Fibroblast of mammary gland (primary cell): ENCODE data around the gene CABP4.

Experiments
- DNase-seq: peaks from one replicate; pipeline ENCODE4 v3.0.0-alpha.2; 2010; ENCODE audit warnings: low read depth
- H3K4me3 ChIP-seq: 2 replicates; pipeline ENCODE4 v1.5.1; 2011; ENCODE audit warnings: low read depth, mild to moderate bottlenecking, low read length, moderate library complexity; ENCODE audit not compliant: control insufficient read depth
- TF ChIP-seq, protein P1 (sequence below): conservative IDR thresholded peaks from 2 replicates; pipeline ENCODE4 v1.5.1; 2011; ENCODE audit warnings: low read depth, low read length, inconsistent platforms; ENCODE audit not compliant: control insufficient read depth, insufficient read depth

CABP4 gene

DNA sequence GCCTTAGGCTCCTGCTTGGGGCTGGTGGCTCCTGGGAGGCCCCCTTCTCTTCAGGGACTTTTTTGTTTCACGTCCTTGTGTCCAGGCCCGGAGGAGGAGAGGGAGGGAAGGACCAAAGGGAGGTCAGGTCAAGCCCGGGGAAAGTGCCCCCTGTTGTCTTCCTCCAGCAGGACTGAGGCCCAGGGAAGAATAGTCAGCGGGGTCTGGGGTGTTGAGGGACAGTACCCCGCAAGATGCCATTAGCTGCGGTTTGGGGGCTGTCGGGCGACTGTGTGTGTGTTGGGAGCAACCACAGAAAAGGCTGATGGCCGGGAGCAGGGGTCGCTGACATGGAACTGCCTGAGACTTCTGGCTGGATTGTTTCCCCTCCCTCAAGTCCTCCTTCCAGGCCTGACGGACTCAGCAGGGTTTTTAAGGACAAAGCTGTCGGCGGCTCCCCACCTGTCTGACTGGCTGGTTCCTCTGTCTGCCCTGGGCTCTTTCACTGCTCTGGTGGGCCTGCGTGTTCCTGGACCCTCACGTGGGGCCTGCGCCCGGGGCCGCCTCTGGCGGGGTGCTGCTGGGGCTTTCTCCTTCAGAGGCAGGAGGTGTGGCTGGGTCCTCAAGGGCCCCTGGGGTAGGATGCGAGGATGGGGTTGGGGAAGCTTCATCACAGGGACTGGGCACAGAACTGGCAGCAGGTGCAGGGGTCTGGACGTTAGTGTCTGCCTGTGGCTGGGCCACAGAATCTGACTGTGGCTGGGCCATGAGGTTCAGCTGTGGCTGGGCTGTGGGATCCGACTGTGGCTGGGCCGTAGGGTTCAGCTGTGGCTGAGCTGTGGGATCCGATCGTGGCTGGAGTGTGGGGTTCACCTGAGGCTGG is 4.1 kb upstream of the CABP4 start:
- TF ChIP-seq, protein P1, sequence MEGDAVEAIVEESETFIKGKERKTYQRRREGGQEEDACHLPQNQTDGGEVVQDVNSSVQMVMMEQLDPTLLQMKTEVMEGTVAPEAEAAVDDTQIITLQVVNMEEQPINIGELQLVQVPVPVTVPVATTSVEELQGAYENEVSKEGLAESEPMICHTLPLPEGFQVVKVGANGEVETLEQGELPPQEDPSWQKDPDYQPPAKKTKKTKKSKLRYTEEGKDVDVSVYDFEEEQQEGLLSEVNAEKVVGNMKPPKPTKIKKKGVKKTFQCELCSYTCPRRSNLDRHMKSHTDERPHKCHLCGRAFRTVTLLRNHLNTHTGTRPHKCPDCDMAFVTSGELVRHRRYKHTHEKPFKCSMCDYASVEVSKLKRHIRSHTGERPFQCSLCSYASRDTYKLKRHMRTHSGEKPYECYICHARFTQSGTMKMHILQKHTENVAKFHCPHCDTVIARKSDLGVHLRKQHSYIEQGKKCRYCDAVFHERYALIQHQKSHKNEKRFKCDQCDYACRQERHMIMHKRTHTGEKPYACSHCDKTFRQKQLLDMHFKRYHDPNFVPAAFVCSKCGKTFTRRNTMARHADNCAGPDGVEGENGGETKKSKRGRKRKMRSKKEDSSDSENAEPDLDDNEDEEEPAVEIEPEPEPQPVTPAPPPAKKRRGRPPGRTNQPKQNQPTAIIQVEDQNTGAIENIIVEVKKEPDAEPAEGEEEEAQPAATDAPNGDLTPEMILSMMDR, result no peak
- no peak overlapping the region for H3K4me3 ChIP-seq
- DNase-seq, result no peak

DNA sequence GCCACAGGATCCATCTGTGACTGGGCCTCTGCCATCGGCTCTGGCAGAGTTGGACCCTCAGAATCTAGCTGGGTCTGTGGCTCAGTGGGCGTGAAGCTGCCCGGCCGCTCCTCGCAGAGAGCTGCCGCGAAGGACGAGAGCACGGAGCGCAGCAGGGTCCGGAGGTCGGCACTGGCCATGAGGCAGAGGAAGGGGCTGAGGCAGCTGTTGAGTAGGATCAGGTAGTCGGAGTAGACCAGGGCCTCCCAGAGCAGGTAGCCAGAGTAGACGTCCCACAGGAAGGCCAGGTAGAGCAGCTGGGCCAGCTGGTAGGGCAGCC is 3.5 kb upstream of the CABP4 start:
- no peak overlapping the region for H3K4me3 ChIP-seq
- TF ChIP-seq, protein P1, result no peak
- DNase-seq, result no peak

DNA sequence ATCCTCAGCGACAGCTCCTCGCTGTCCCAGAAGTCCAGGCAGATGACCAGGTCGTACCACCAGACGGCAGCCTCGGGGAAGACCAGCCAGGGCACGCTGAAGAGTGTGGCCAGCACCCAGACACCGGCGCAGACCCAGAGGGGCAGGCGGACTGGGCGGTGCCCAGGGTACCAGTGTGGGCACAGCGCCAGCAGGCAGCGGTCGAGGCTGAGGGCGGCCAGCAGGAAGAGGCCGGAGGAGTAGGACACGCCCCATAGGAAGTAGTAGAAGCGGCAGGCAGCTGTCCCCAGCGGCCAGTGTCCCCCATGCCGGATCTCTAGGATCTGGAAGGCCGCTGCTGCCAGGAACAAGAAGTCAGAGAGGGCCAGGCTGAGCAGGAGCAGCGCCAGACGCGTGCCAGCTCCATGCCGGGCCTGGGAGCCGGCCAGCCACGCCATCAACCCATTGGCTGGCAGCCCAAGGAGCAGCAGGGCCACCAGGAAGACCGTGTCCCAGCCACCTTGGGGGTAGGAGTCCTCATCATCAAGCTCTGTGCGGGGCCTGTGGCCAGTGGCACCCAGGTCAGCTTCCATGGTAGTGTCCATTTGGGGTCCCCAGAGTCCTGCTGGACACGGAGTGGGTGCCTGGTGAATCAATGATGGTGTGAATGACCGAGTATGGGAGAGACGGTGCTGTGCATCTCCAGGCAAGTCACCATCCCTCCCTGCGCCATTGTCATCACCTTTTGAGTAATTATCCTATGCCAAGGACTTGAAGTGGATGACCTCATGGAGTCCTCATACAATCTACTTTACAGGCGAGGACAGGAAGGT is 2.8 kb upstream of the CABP4 start, which contains the start of gene GPR152:
Gene GPR152 (minus strand): TSS at position 589 of the 812 bp plus-strand sequence. CDS start 5 bp downstream, at position 584.
- TF ChIP-seq, protein P1, result no peak
- DNase-seq, result no peak
- no peak within 1 kb of the TSS for H3K4me3 ChIP-seq

DNA sequence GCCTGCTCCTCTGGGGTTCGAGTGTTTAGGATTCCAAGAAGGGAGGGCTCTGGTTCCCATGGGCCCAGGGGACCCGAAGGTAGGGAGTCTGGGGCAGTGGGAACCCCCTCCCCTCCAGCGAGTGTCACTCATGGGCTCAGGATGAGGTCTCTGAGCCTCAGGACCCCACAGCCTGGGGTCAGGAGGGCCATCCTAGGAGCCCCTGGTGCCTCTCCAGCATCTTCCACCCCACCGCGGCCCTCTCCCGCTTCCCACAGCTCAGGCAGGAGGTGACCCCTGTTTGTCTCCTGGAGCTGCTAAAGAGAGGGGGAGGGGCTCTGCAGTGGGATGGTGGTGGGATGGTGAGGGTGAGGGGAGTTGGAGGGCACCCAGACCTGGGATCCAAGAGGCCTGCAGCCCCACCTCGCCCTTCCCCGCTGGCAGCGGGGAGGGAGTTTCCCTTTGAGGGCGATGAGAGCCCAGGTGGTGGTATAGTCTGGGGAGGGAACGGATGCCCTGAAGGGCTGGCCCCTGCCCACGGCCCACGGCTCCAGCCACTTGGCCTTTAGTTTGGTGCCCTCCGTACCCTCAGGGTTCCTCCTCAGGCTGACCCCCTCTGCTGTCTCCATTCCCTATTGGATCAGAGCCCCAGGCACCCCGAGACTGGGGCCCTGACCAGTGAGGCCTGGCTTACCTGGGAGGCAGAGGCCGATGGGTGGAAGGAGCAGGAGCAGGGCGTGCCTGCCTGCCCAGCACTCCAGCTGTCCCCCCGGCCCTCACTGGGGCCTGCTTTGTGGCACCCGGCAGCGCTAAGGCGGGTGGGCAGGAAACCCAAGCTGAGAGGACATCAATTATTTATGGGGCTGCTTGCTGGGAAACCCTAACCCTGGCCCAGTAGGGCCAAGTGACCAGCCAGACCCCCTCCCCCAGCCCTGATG is 1.1 kb upstream of the CABP4 start:
- H3K4me3 ChIP-seq, result no peak overlapping the region
- TF ChIP-seq, protein P1, result no peak
- no peak for DNase-seq

DNA sequence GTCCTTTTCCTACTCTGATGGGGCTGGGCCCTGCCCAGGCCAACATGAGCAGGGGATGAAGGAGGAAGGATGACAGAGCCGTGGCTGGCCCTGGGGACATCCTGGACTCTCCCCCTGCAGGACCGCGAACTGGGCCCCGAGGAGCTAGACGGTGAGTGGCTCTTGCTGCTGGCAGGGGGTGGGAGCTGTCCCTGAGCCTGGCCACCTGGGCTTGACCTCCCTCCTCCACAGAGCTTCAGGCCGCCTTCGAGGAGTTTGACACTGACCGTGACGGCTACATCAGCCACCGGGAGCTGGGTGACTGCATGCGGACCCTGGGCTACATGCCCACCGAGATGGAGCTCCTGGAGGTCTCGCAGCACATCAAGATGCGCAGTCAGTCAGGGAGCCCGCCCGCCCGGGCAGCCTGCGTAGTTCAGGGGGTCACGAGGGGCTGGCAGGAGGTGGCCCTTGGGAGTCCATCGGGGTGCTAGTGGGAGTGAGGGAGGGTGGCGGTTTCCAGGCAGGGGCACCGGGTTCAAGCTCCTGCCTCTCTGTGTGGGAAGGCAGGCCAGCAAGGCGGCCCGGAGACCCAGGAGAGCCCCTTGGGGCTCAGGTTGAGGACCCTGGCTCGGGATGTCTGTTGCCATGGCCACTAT is 1.0 kb downstream of the CABP4 start:
- H3K4me3 ChIP-seq, result no peak overlapping the region
- DNase-seq, result no peak
- TF ChIP-seq, protein P1, result no peak

DNA sequence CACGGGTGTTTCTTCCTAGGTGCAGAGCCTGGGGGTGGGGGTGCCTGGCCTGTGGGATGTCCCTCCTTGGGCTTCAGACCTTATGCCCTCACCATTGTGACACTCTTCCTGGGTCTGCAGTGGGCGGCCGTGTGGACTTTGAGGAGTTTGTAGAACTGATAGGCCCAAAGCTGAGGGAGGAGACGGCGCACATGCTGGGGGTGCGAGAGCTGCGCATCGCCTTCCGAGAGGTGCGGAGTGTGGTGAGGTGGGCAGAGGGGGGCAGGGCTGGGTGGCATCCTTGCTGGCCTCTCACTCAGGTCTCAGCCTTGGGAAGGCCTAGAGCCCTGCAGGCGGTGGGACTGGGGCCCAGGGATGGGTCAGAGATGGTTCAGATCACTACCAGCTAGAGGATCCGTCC is 2.3 kb downstream of the CABP4 start:
- H3K4me3 ChIP-seq, result no peak overlapping the region
- no peak for DNase-seq
- TF ChIP-seq, protein P1, result no peak
